Tibial artery (tissue), 4 donors: Measurements from ENCODE around the gene NPPC.
A peak's percentile ranks its signal among the peaks of the same experiment; 100 is the strongest.

Experiments
- DNase-seq, 2 donors: peaks; one replicate each; pipeline ENCODE4 v3.0.0-alpha.2; 2019
- H3K27ac ChIP-seq, 2 donors: fragments of 200-600 bp; sonication (generic) in 1 of 2; 1 replicate in 1 of 2; 2 replicates in 1 of 2; pipeline ENCODE4 v1.5.1; 2018 to 2019; ENCODE audit warnings: mild to moderate bottlenecking in 1 of 2
- H3K27me3 ChIP-seq, 2 donors: fragments of 200-600 bp; sonication (generic) in 1 of 2; one replicate each; pipeline versions ENCODE4 v1.5.1 to v1.6.0; 2016 to 2019
- H3K36me3 ChIP-seq, 3 donors: fragments of 200-600 bp; sonication (generic) in 2 of 3; one replicate each; pipeline ENCODE4 v1.5.1; 2016 to 2019; ENCODE audit warnings: mild to moderate bottlenecking in 2 of 3
- H3K4me1 ChIP-seq, 4 donors: fragments of 200-600 bp; sonication (generic) in 2 of 4; 1 replicate in 3 of 4; 2 replicates in 1 of 4; pipeline ENCODE4 v1.5.1; 2016 to 2019
- H3K4me3 ChIP-seq, 2 donors: fragments of 200-600 bp; sonication (generic) in 1 of 2; 1 replicate in 1 of 2; 2 replicates in 1 of 2; pipeline ENCODE4 v1.5.1; 2018 to 2019; ENCODE audit warnings: mild to moderate bottlenecking in 2 of 2
- H3K9me3 ChIP-seq, 3 donors: fragments of 200-600 bp; sonication (generic) in 1 of 3; one replicate each; pipeline ENCODE4 v1.5.1; 2016 to 2019
- CTCF ChIP-seq, 2 experiments: fragments of 200-600 bp in 1 of 2; fragments of 450-650 bp in 1 of 2; IDR thresholded peaks; one replicate each; pipeline ENCODE4 v1.5.1; 2017 to 2019; ENCODE audit warnings: antibody characterized with exemption in 2 of 2, mild to moderate bottlenecking in 1 of 2, moderate library complexity in 1 of 2
- intact Hi-C: fragments of 100-400 bp; cut with DNase I; formaldehyde crosslinking; loops from one replicate; pipeline ENCODE4 v1.15.0; 2023; ENCODE audit warnings: low total_unique reads

NPPC gene

GRCh38 chr2:231965102-231965501 is 38.9 kb upstream of the NPPC start:
- Histone ChIP-seq H3K36me3 (no peaks in the 10 kb centered on the region), H3K9me3 (no peaks in the 10 kb centered on the region), H3K4me3 (no peak overlapping the region), H3K27me3 (no peaks in the 10 kb centered on the region), H3K27ac (no peak overlapping the region), H3K4me1 (peaks cover 0 to 26% (median 12%) of the 10 kb centered on the region in 4 donors)
- TF ChIP-seq CTCF (IDR thresholded peaks at IDR 0.05), result no peak
- intact Hi-C loops, result no loop called here
- no peak for DNase-seq

GRCh38 chr2:231961349-231962166 is 35.4 kb upstream of the NPPC start, which contains the start of gene DIS3L2:
DIS3L2 (plus strand) TSS chr2:231961713; CDS start chr2:232014928, 53,215 bp downstream.
- Histone ChIP-seq H3K4me1 (peaks cover 0 to 26% (median 12%) of the 10 kb centered on the region in 4 donors), H3K27me3 (no peaks in the 10 kb centered on the region), H3K36me3 (no peaks in the 10 kb centered on the region), H3K4me3 (peak within 1 kb of the TSS; percentile 93 to 98), H3K27ac (peak within 1 kb of the TSS; percentile 73 to 83), H3K9me3 (no peaks in the 10 kb centered on the region)
- TF ChIP-seq CTCF (IDR thresholded peaks at IDR 0.05), result no peak
- intact Hi-C loops, result no loop called here
- peak; percentile 71 to 84 for DNase-seq

DNA sequence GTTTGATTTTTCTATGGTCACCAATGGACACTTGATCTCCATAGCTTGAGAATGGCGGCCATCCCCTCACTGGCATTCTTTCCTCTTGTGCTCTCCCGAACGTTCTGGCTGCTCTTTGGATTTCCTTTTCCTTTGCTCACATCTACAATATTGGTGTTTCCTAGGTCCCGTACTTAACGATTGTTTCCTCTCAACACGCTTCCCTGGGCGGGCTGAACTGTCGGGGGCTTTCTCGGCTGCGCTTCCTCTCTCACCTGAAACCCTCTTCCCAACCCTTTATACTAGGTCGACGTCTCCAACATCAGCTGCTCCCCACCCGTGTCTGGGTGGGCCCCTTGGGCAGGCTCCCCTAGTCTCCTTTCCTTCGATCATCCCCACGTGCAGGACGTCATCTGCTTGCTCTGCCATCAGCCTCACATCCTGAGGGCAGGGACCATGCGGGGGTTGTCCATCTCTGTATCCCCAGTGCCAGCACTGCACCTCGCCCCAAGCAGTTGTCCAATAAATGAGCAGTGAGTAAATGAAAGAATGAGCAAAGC is 34.7 kb upstream of the NPPC start:
- H3K36me3 ChIP-seq, result no peaks in the 10 kb centered on the region
- peaks cover 0 to 26% (median 12%) of the 10 kb centered on the region in 4 donors for H3K4me1 ChIP-seq
- H3K27me3 ChIP-seq, result no peaks in the 10 kb centered on the region
- intact Hi-C loops, result no loop called here
- H3K9me3 ChIP-seq, result no peaks in the 10 kb centered on the region
- no peak for DNase-seq
- TF ChIP-seq CTCF (IDR thresholded peaks at IDR 0.05), result no peak
- H3K4me3 ChIP-seq, result peak overlapping the region; percentile 93 to 98
- peak overlapping the region; percentile 73 to 83 for H3K27ac ChIP-seq

DNA sequence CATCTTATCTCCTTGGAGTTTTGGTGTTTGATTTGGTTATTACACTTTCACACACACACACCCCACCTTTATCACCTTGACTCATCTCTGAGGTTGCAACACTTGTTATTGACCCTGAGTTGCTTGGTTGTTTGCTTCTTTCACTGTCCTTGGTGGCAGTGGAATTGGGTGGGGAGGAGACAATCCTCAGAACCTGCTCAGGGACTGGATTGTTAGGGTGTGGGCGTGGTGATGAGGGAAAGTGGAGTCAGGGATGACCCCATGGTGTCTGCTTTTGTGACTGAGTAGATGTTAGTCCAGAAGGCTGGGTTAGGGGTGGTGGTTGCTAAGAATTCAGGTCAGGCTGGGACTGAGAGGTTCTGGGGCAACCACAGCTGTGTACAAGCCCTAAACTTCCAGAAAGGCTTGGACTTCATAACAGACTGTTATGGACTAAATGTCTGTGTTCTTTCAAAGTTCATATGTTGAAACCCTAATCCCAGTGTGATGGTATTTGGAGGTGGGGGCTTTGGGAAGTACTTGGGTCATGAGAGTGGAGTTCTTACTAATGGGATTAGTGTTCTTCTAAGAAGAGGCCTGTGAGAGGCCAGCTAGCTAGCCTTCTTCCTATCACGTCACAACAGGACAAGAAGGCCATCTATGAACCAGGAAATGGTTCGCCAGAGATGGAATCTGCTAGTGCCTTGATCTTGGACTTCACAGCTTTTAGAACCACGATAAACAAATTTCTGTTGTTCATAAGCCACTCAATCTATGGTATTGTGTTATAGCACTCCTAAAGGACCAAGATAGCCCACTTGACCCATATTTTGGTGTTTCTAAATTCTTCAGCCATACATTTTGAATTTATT is 31.9 kb upstream of the NPPC start:
- H3K9me3 ChIP-seq, result no peaks in the 10 kb centered on the region
- H3K4me3 ChIP-seq, result no peak overlapping the region
- no peak for TF ChIP-seq CTCF (IDR thresholded peaks at IDR 0.05)
- intact Hi-C loops, result no loop called here
- H3K4me1 ChIP-seq, result peaks cover 0 to 17% (median 10%) of the 10 kb centered on the region in 4 donors
- peaks cover 0 to 3% of the 10 kb centered on the region in 2 donors for H3K27me3 ChIP-seq
- no peak for DNase-seq
- H3K27ac ChIP-seq, result no peak overlapping the region
- H3K36me3 ChIP-seq, result no peaks in the 10 kb centered on the region

DNA sequence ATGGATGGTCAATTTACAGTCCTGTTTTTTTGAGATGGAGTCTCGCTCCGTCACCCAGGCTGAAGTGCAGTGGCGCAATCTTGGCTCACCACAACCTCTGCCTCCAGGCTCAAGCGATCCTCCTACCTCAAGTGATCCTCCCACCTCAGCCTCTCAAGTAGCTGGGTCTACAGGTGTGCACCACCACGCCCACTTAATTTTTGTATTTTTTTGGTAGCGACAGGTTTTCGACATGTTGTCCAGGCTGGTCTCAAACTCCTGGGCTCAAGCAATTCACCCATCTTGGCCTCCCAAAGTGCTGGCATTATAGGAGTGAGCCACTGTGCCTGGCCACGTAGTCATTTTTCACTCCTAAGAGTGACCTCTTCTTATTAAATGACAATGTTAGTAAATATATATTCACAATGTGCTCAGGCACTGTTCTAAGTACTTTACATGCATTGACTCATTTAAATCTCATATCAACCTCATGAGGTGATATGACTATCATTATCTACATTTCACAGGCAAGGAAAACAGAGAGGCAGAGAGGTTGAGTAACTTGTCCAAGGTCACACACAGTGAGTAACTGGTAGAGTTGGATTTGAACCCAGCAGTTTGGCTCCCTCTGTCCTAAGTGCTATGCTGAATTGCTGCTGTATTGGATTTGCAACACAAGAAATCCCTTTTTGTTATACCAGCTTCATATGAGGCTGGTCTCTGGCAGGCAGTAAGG is 29.7 kb upstream of the NPPC start:
- no peak for TF ChIP-seq CTCF (IDR thresholded peaks at IDR 0.05)
- no peak for DNase-seq
- no peaks in the 10 kb centered on the region for H3K36me3 ChIP-seq
- no peaks in the 10 kb centered on the region for H3K9me3 ChIP-seq
- peaks cover 0 to 5% of the 10 kb centered on the region in 2 donors for H3K27me3 ChIP-seq
- H3K4me3 ChIP-seq, result no peak overlapping the region
- H3K4me1 ChIP-seq, result peaks cover 0 to 4% (median 2%) of the 10 kb centered on the region in 4 donors
- H3K27ac ChIP-seq, result no peak overlapping the region
- intact Hi-C loops, result no loop called here
